Muscle layer of colon (tissue), 2 donors: ENCODE measurements around the gene MAPK8IP1.
A peak's percentile ranks its signal among the peaks of the same experiment; 100 is the strongest.
"Not testable (repeated sequence)": the region's sequence is repeated elsewhere in the genome, so short reads cannot be mapped to it uniquely, and the experiment has no call there.

ENCODE experiments used
- H3K27ac ChIP-seq: one replicate; pipeline ENCODE4 v1.7.0; 2013; ENCODE audit warnings: low read depth, mild to moderate bottlenecking, low read length, moderate library complexity
- H3K27me3 ChIP-seq, 2 donors: one replicate each; pipeline ENCODE4 v1.7.0; 2013; ENCODE audit warnings: low read length in 2 of 2, mild to moderate bottlenecking in 2 of 2; ENCODE audit not compliant: insufficient read depth in 2 of 2, control insufficient read depth in 1 of 2
- H3K36me3 ChIP-seq: one replicate; pipeline ENCODE4 v1.7.0; 2013; ENCODE audit warnings: mild to moderate bottlenecking, low read length; ENCODE audit not compliant: insufficient read depth
- H3K4me1 ChIP-seq: one replicate; pipeline ENCODE4 v1.7.0; 2013; ENCODE audit warnings: mild to moderate bottlenecking, low read length; ENCODE audit not compliant: insufficient read depth
- H3K4me3 ChIP-seq, 2 donors: one replicate each; pipeline ENCODE4 v1.7.0; 2013; ENCODE audit warnings: low read length in 2 of 2, low read depth in 1 of 2, mild to moderate bottlenecking in 1 of 2, moderate library complexity in 1 of 2
- H3K9ac ChIP-seq: one replicate; pipeline ENCODE4 v1.7.0; 2013; ENCODE audit warnings: low read length
- H3K9me3 ChIP-seq: one replicate; pipeline ENCODE4 v1.7.0; 2013; ENCODE audit warnings: mild to moderate bottlenecking, low read length
- donor health status: abdominal sarcoma.
- donor health status: Adenocarcinoma of cecum.

MAPK8IP1 gene

GRCh38 chr11:45885274-45885920, at the start of gene MAPK8IP1:
Gene MAPK8IP1, plus strand, starts transcription at chr11:45885651. Its CDS starts 170 bp downstream, at chr11:45885821.
- Histone ChIP-seq H3K4me3 (peak within 1 kb of the TSS; percentile 21 to 48), H3K36me3 (peaks cover 23% of the 10 kb centered on the region), H3K4me1 (peaks cover 16% of the 10 kb centered on the region), H3K9ac (no peak within 1 kb of the TSS), H3K9me3 (no peaks in the 10 kb centered on the region), H3K27me3 (no peaks in the 10 kb centered on the region), H3K27ac (no peak within 1 kb of the TSS)

- Histone ChIP-seq H3K9me3 (no peaks in the 10 kb centered on the region), H3K36me3 (no peaks in the 10 kb centered on the region), H3K27ac (no peak overlapping the region), H3K9ac (no peak overlapping the region), H3K4me1 (no peaks in the 10 kb centered on the region), H3K4me3 (no peak overlapping the region), H3K27me3 (no peaks in the 10 kb centered on the region)
Measured at GRCh38 chr11:45839204-45839603, 46.2 kb upstream of the MAPK8IP1 start.

- not testable (repeated sequence) for H3K27ac ChIP-seq, H3K9ac ChIP-seq, H3K36me3 ChIP-seq, H3K4me1 ChIP-seq, H3K27me3 ChIP-seq, H3K4me3 ChIP-seq, H3K9me3 ChIP-seq
Measured at GRCh38 chr11:45840251-45840650, 45.2 kb upstream of the MAPK8IP1 start.

GRCh38 chr11:45843158-45843924, 42.1 kb upstream of the MAPK8IP1 start:
- Histone ChIP-seq H3K4me3 (peak overlapping the region in 1 of 2 donors; percentile 49), H3K27ac (peak overlapping the region; percentile 20), H3K9ac (peak overlapping the region; percentile 35), H3K4me1 (peaks cover 10% of the 10 kb centered on the region), H3K9me3 (no peaks in the 10 kb centered on the region), H3K36me3 (no peaks in the 10 kb centered on the region), H3K27me3 (no peaks in the 10 kb centered on the region)

- Histone ChIP-seq H3K36me3 (no peaks in the 10 kb centered on the region), H3K9me3 (no peaks in the 10 kb centered on the region), H3K4me3 (no peak overlapping the region), H3K27ac (no peak overlapping the region), H3K9ac (no peak overlapping the region), H3K27me3 (no peaks in the 10 kb centered on the region), H3K4me1 (peaks cover 23% of the 10 kb centered on the region)
Measured at GRCh38 chr11:45844822-45845578, 40.5 kb upstream of the MAPK8IP1 start.

GRCh38 chr11:45846174-45846675, 39.2 kb upstream of the MAPK8IP1 start:
- Histone ChIP-seq H3K27ac (peak overlapping the region; percentile 83), H3K4me3 (peak overlapping the region in 1 of 2 donors; percentile 22), H3K9me3 (no peaks in the 10 kb centered on the region), H3K27me3 (no peaks in the 10 kb centered on the region), H3K36me3 (no peaks in the 10 kb centered on the region), H3K9ac (peak overlapping the region; percentile 47), H3K4me1 (peaks cover 35% of the 10 kb centered on the region)

GRCh38 chr11:45846974-45847910, 38.2 kb upstream of the MAPK8IP1 start, which contains the start of gene CRY2:
Gene CRY2, plus strand, starts transcription at chr11:45847475. Its CDS starts 16 bp downstream, at chr11:45847491.
- Histone ChIP-seq H3K4me3 (peak within 1 kb of the TSS; percentile 78 to 91), H3K27me3 (no peaks in the 10 kb centered on the region), H3K9me3 (no peaks in the 10 kb centered on the region), H3K27ac (peak within 1 kb of the TSS; percentile 93), H3K4me1 (peaks cover 42% of the 10 kb centered on the region), H3K36me3 (no peaks in the 10 kb centered on the region), H3K9ac (peak within 1 kb of the TSS; percentile 98)

- peak overlapping the region; percentile 93 for H3K27ac ChIP-seq
- H3K4me3 ChIP-seq = peak overlapping the region; percentile 78 to 91
- peak overlapping the region; percentile 98 for H3K9ac ChIP-seq
- H3K27me3 ChIP-seq = no peaks in the 10 kb centered on the region
- peaks cover 49% of the 10 kb centered on the region for H3K4me1 ChIP-seq
- H3K9me3 ChIP-seq = no peaks in the 10 kb centered on the region
- no peaks in the 10 kb centered on the region for H3K36me3 ChIP-seq
Measured at GRCh38 chr11:45847911-45848316, 37.5 kb upstream of the MAPK8IP1 start.

- peaks cover 55% of the 10 kb centered on the region for H3K4me1 ChIP-seq
- peaks cover 4% of the 10 kb centered on the region for H3K36me3 ChIP-seq
Measured at GRCh38 chr11:45848654-45849081, 36.8 kb upstream of the MAPK8IP1 start.

GRCh38 chr11:45850446-45850845, 35.0 kb upstream of the MAPK8IP1 start:
- peaks cover 7% of the 10 kb centered on the region for H3K36me3 ChIP-seq

More at GRCh38 chr11:45848654-45849081, 36.8 kb upstream of the MAPK8IP1 start:
- peak overlapping the region; percentile 78 to 91 for H3K4me3 ChIP-seq
- no peaks in the 10 kb centered on the region for H3K9me3 ChIP-seq
- peak overlapping the region; percentile 98 for H3K9ac ChIP-seq
- H3K27me3 ChIP-seq = no peaks in the 10 kb centered on the region
- H3K27ac ChIP-seq = peak overlapping the region; percentile 93

More at GRCh38 chr11:45850446-45850845, 35.0 kb upstream of the MAPK8IP1 start:
- Histone ChIP-seq H3K9ac (no peak overlapping the region), H3K4me1 (peaks cover 73% of the 10 kb centered on the region), H3K27me3 (no peaks in the 10 kb centered on the region), H3K4me3 (no peak overlapping the region), H3K27ac (no peak overlapping the region), H3K9me3 (no peaks in the 10 kb centered on the region)
